Naive thymus-derived CD4-positive, alpha-beta T cell (primary cell): ENCODE data around the gene SF3B5. TPM values are rescaled to one million over a fixed set of nuclear protein-coding genes. Genes with fewer than 3 reads are reported as not detected.

Experiments
- ATAC-seq: fragments of 150-1000 bp; cut with Tn5 transposase; 2 replicates; pipeline ENCODE4 v1.10.0; 2021; ENCODE audit warnings: mild to moderate bottlenecking, moderate library complexity
- CTCF ChIA-PET: fragments of 350-600 bp; sonication (Branson Sonifier 250); formaldehyde crosslinking; loops from one replicate; lab custom pipeline; 2021; ENCODE audit warnings: antibody characterized with exemption; lab: Charles Lee
- POLR2A ChIA-PET: fragments of 350-600 bp; sonication (Branson Sonifier 250); formaldehyde crosslinking; loops from one replicate; lab custom pipeline; 2021; ENCODE audit warnings: antibody characterized with exemption, inconsistent platforms; lab: Charles Lee
- DNase-seq, 9 donors: peaks; one replicate each; pipeline versions ENCODE4 v3.0.0 to v3.0.0-alpha.2; 2020 to 2022; ENCODE audit warnings: mixed read lengths in 1 of 9
- H3K27ac ChIP-seq: one replicate; pipeline ENCODE4 v1.7.0; 2013; ENCODE audit warnings: mild to moderate bottlenecking, low read depth, low read length, moderate library complexity
- H3K27me3 ChIP-seq, 2 donors: one replicate each; pipeline ENCODE4 v1.7.0; 2013; ENCODE audit warnings: low read length in 2 of 2, mild to moderate bottlenecking in 2 of 2, moderate library complexity in 2 of 2; ENCODE audit not compliant: control insufficient read depth in 2 of 2, insufficient read depth in 2 of 2
- H3K36me3 ChIP-seq, 3 experiments: 1 replicate in 2 of 3; 2 replicates in 1 of 3; pipeline ENCODE4 v1.7.0; 2013; ENCODE audit warnings: low read length in 3 of 3, mild to moderate bottlenecking in 3 of 3, moderate library complexity in 1 of 3; ENCODE audit not compliant: insufficient read depth in 3 of 3, control insufficient read depth in 2 of 3
- H3K4me1 ChIP-seq, 2 donors: one replicate each; pipeline ENCODE4 v1.7.0; 2013; ENCODE audit warnings: low read length in 2 of 2, mild to moderate bottlenecking in 2 of 2, moderate library complexity in 1 of 2; ENCODE audit not compliant: control insufficient read depth in 2 of 2, insufficient read depth in 2 of 2
- H3K4me3 ChIP-seq: 2 replicates; pipeline ENCODE4 v1.7.0; 2013; ENCODE audit warnings: mild to moderate bottlenecking, low read length
- H3K9me3 ChIP-seq, 3 experiments: 1 replicate in 2 of 3; 2 replicates in 1 of 3; pipeline ENCODE4 v1.7.0; 2013; ENCODE audit warnings: low read length in 3 of 3; ENCODE audit not compliant: control insufficient read depth in 2 of 3
- H3K27ac Mint-ChIP-seq, 9 donors: one replicate each; pipeline ENCODE4 v1.8.0; 2020 to 2022; ENCODE audit warnings: mixed read lengths in 9 of 9, mild to moderate bottlenecking in 8 of 9, moderate library complexity in 5 of 9, inconsistent platforms in 2 of 9
- H3K27me3 Mint-ChIP-seq, 5 donors: one replicate each; pipeline ENCODE4 v1.8.0; 2021 to 2022; ENCODE audit warnings: mixed read lengths in 5 of 5, mild to moderate bottlenecking in 1 of 5
- H3K36me3 Mint-ChIP-seq, 5 donors: one replicate each; pipeline ENCODE4 v1.8.0; 2020 to 2022; ENCODE audit warnings: mixed read lengths in 5 of 5, mild to moderate bottlenecking in 3 of 5, inconsistent platforms in 1 of 5
- H3K4me1 Mint-ChIP-seq, 7 donors: one replicate each; pipeline ENCODE4 v1.8.0; 2020 to 2022; ENCODE audit warnings: mixed read lengths in 7 of 7, mild to moderate bottlenecking in 3 of 7, inconsistent platforms in 1 of 7
- H3K4me3 Mint-ChIP-seq, 10 donors: one replicate each; pipeline ENCODE4 v1.8.0; 2020 to 2022; ENCODE audit warnings: mild to moderate bottlenecking in 10 of 10, mixed read lengths in 10 of 10, moderate library complexity in 6 of 10, inconsistent platforms in 2 of 10
- H3K9me3 Mint-ChIP-seq, 11 donors: one replicate each; pipeline ENCODE4 v1.8.0; 2020 to 2022; ENCODE audit warnings: mixed read lengths in 11 of 11, mild to moderate bottlenecking in 4 of 11, inconsistent platforms in 1 of 11, moderate library complexity in 1 of 11
- intact Hi-C, 2 donors: fragments of 100-400 bp; cut with micrococcal nuclease; formaldehyde crosslinking; loops; one replicate each; pipeline ENCODE4 v1.15.1; 2023
- polyA plus RNA-seq, 2 donors: library from polyadenylated mRNA; unstranded; fragments of 300-500 nt; fragmentation: Illumina TruSeq; gene quantifications; one replicate each; pipeline ENCODE4 v1.2.3, GENCODE V29; 2021
- total RNA-seq, 6 experiments: library from RNA in 5 of 6; stranded (reverse) in 5 of 6; gene quantifications; 1 replicate in 5 of 6; 2 replicates in 1 of 6; pipeline ENCODE4 v1.2.3 and lab custom pipeline; 2021 to 2026

Gene SF3B5
- total and polyA plus RNA-seq, 7 experiments from 2014 or later, result 89.2 to 444 (median 145) TPM

- intact Hi-C loops, result loop anchor here (1.0 to 10.0 kb wide), 18 partner anchors 9 to 1900 kb away; partner anchors contain the start of genes ADAT2 (in 2 of the 2), HIVEP2 (in 2 of the 2), LTV1 (in 2 of the 2) and PEX3 (in 2 of the 2)
- H3K27ac Mint-ChIP-seq, result peak overlapping the region; percentile 71 to 97 (median 88)
- H3K4me1 Mint-ChIP-seq, result peaks cover 17 to 45% (median 29%) of the 10 kb centered on the region in 7 donors
- ATAC-seq (peak; percentile 14), DNase-seq (peak in 8 of 9 donors; percentile 32 to 79 (median 39))
- Histone ChIP-seq H3K4me3 (peak overlapping the region; percentile 56), H3K27me3 (no peaks in the 10 kb centered on the region), H3K27ac (peak overlapping the region; percentile 85), H3K36me3 (no peaks in the 10 kb centered on the region), H3K4me1 (peaks cover 0 to 12% of the 10 kb centered on the region in 2 donors), H3K9me3 (no peaks in the 10 kb centered on the region)
- ChIA-PET POLR2A (interaction anchor here (0.6 to 3.5 kb wide), 14 partner anchors 9 to 653 kb away, joined by 3 to 69 read pairs (median 4); partner anchors contain the start of genes SF3B5 and STX11), CTCF (interaction anchor here (1.0 to 1.3 kb wide), 3 partner anchors 10 to 17 kb away, joined by 3 read pairs; no protein-coding TSS in a partner anchor)
- H3K36me3 Mint-ChIP-seq, result peaks cover 0 to 10% (median 0%) of the 10 kb centered on the region in 5 donors
- H3K4me3 Mint-ChIP-seq, result peak overlapping the region; percentile 82 to 94 (median 88)
- H3K27me3 Mint-ChIP-seq, result peaks cover 0 to 2% (median 0%) of the 10 kb centered on the region in 5 donors
- peaks cover 0 to 2% (median 0%) of the 10 kb centered on the region in 11 donors for H3K9me3 Mint-ChIP-seq
These were observed 30.8 kb downstream of the SF3B5 start for GRCh38 chr6:144064402-144065212.

- Mint-ChIP-seq H3K4me1 (peaks cover 17 to 44% (median 29%) of the 10 kb centered on the region in 7 donors), H3K27me3 (peaks cover 0 to 2% (median 0%) of the 10 kb centered on the region in 5 donors)
- intact Hi-C loops, result loop anchor here (1.0 to 10.0 kb wide), 21 partner anchors 9 to 1917 kb away; partner anchors contain the start of genes ADAT2 (in 2 of the 2), HIVEP2 (in 2 of the 2), LTV1 (in 2 of the 2) and PEX3 (in 2 of the 2)
These were observed 31.5 kb downstream of the SF3B5 start for GRCh38 chr6:144063744-144064401.

GRCh38 chr6:144063246-144063743 is 32.1 kb downstream of the SF3B5 start:
- Mint-ChIP-seq H3K27me3 (peaks cover 0 to 2% (median 0%) of the 10 kb centered on the region in 5 donors), H3K36me3 (peaks cover 0 to 6% (median 0%) of the 10 kb centered on the region in 5 donors), H3K9me3 (no peaks in the 10 kb centered on the region), H3K4me1 (peaks cover 17 to 43% (median 29%) of the 10 kb centered on the region in 7 donors), H3K27ac (peak overlapping the region; percentile 83 to 97 (median 88)), H3K4me3 (peak overlapping the region; percentile 87 to 94 (median 91))
- intact Hi-C loops, result loop anchor here (1.0 to 10.0 kb wide), 13 partner anchors 8 to 1916 kb away; partner anchors contain the start of genes HIVEP2 (in 2 of the 2), EPM2A (in 1 of the 2), NMBR (in 1 of the 2) and SF3B5 (in 1 of the 2)
- DNase-seq (peak in 1 of 9 donors; percentile 12), ATAC-seq (peak; percentile 1)
- CTCF ChIA-PET, result interaction anchor here (1.0 kb wide), 1 partner anchor 8 kb away, joined by 3 read pairs; no protein-coding TSS in a partner anchor
- Histone ChIP-seq H3K36me3 (no peaks in the 10 kb centered on the region), H3K4me3 (peak overlapping the region; percentile 56), H3K27me3 (no peaks in the 10 kb centered on the region), H3K4me1 (peaks cover 0 to 12% of the 10 kb centered on the region in 2 donors), H3K27ac (peak overlapping the region; percentile 85), H3K9me3 (no peaks in the 10 kb centered on the region)
- POLR2A ChIA-PET, result interaction anchor here (0.6 to 3.5 kb wide), 8 partner anchors 9 to 271 kb away, joined by 3 to 69 read pairs (median 6); partner anchors contain the start of genes SF3B5 and STX11

More at GRCh38 chr6:144063744-144064401, 31.5 kb downstream of the SF3B5 start:
- peak overlapping the region; percentile 87 to 94 (median 91) for H3K4me3 Mint-ChIP-seq
- H3K27ac Mint-ChIP-seq, result peak overlapping the region; percentile 83 to 97 (median 88)
- ChIA-PET POLR2A (interaction anchor here (0.6 to 3.5 kb wide), 12 partner anchors 9 to 278 kb away, joined by 3 to 69 read pairs (median 4); partner anchors contain the start of genes SF3B5 and STX11), CTCF (interaction anchor here (1.0 to 1.3 kb wide), 3 partner anchors 9 to 17 kb away, joined by 3 read pairs; no protein-coding TSS in a partner anchor)
- peaks cover 0 to 12% of the 10 kb centered on the region in 2 donors for H3K4me1 ChIP-seq
- peak overlapping the region; percentile 56 for H3K4me3 ChIP-seq
- ATAC-seq (peak; percentile 96), DNase-seq (peak; percentile 84 to 91 (median 88))
- peaks cover 0 to 9% (median 0%) of the 10 kb centered on the region in 5 donors for H3K36me3 Mint-ChIP-seq
- no peaks in the 10 kb centered on the region for H3K27me3 ChIP-seq
- H3K27ac ChIP-seq, result peak overlapping the region; percentile 85
- no peaks in the 10 kb centered on the region for H3K36me3 ChIP-seq
- no peaks in the 10 kb centered on the region for H3K9me3 ChIP-seq
- H3K9me3 Mint-ChIP-seq, result peaks cover 0 to 2% (median 0%) of the 10 kb centered on the region in 11 donors

GRCh38 chr6:144062786-144063185 is 32.6 kb downstream of the SF3B5 start:
- Mint-ChIP-seq H3K4me1 (peaks cover 17 to 44% (median 29%) of the 10 kb centered on the region in 7 donors), H3K9me3 (peaks cover 0 to under 1% (median 0%) of the 10 kb centered on the region in 11 donors), H3K36me3 (peaks cover 0 to 5% (median 0%) of the 10 kb centered on the region in 5 donors), H3K27ac (peak overlapping the region; percentile 83 to 97 (median 88)), H3K27me3 (peaks cover 0 to 2% (median 0%) of the 10 kb centered on the region in 5 donors), H3K4me3 (peak overlapping the region; percentile 87 to 94 (median 91))
- no peaks in the 10 kb centered on the region for H3K9me3 ChIP-seq
- peak overlapping the region; percentile 85 for H3K27ac ChIP-seq
- CTCF ChIA-PET, result no interaction called here
- H3K4me3 ChIP-seq, result peak overlapping the region; percentile 56
- peaks cover 0 to 12% of the 10 kb centered on the region in 2 donors for H3K4me1 ChIP-seq
- ATAC-seq (no peak), DNase-seq (peak in 4 of 9 donors; percentile 2 to 34 (median 10))
- intact Hi-C loops, result loop anchor here (1.0 to 10.0 kb wide), 13 partner anchors 7 to 1915 kb away; partner anchors contain the start of genes HIVEP2 (in 2 of the 2), EPM2A (in 1 of the 2), NMBR (in 1 of the 2) and SF3B5 (in 1 of the 2)
- POLR2A ChIA-PET, result interaction anchor here (1.8 to 3.5 kb wide), 2 partner anchors 8 to 33 kb away, joined by 17 to 69 read pairs; partner anchors contain the start of gene SF3B5
- no peaks in the 10 kb centered on the region for H3K36me3 ChIP-seq
- H3K27me3 ChIP-seq, result no peaks in the 10 kb centered on the region

GRCh38 chr6:144059139-144059538 is 36.2 kb downstream of the SF3B5 start:
- no peak overlapping the region for H3K4me3 ChIP-seq
- H3K27me3 ChIP-seq, result no peaks in the 10 kb centered on the region
- no peaks in the 10 kb centered on the region for H3K9me3 ChIP-seq
- intact Hi-C loops, result no loop called here
- H3K4me3 Mint-ChIP-seq, result no peak overlapping the region
- H3K4me1 ChIP-seq, result peaks cover 12 to 21% of the 10 kb centered on the region in 2 donors
- H3K36me3 Mint-ChIP-seq, result peaks cover 0 to 3% (median 0%) of the 10 kb centered on the region in 5 donors
- POLR2A ChIA-PET, result interaction anchor here (0.7 kb wide), 1 partner anchor 513 kb away, joined by 3 read pairs; no protein-coding TSS in a partner anchor
- peaks cover 0 to 3% (median 0%) of the 10 kb centered on the region in 11 donors for H3K9me3 Mint-ChIP-seq
- CTCF ChIA-PET, result interaction anchor here (0.5 kb wide), 1 partner anchor 432 kb away, joined by 3 read pairs; no protein-coding TSS in a partner anchor
- H3K4me1 Mint-ChIP-seq, result peaks cover 35 to 45% (median 39%) of the 10 kb centered on the region in 7 donors
- no peaks in the 10 kb centered on the region for H3K36me3 ChIP-seq
- no peak for ATAC-seq
- DNase-seq, result no peak
- peaks cover 0 to 2% (median 0%) of the 10 kb centered on the region in 5 donors for H3K27me3 Mint-ChIP-seq
- H3K27ac Mint-ChIP-seq, result no peak overlapping the region
- no peak overlapping the region for H3K27ac ChIP-seq
